Calu3 (cell line): ENCODE measurements around the gene SGSM2. TPM values are rescaled to one million over a fixed set of nuclear protein-coding genes. Genes with fewer than 3 reads are reported as not detected.

Experiments
- BruUV-seq: library from RNA; stranded (reverse); fragments of 400-500 nt; replicated peaks from 2 replicates; lab custom pipeline; 2021; lab: Mats Ljungman, UMichigan
- CTCF ChIA-PET: fragments of 300-600 bp; sonication (Branson Sonifier 250); formaldehyde crosslinking; loops from one replicate; lab custom pipeline; 2022; ENCODE audit warnings: antibody characterized with exemption; lab: Charles Lee
- DNase-seq: peaks from one replicate; pipeline ENCODE4 v3.0.0; 2022
- H3K27ac Mint-ChIP-seq: one replicate; pipeline ENCODE4 v1.8.0; 2022; ENCODE audit warnings: mixed read lengths; ENCODE audit not compliant: unreplicated experiment
- H3K27me3 Mint-ChIP-seq: one replicate; pipeline ENCODE4 v1.8.0; 2022; ENCODE audit warnings: mixed read lengths; ENCODE audit not compliant: unreplicated experiment
- H3K36me3 Mint-ChIP-seq: one replicate; pipeline ENCODE4 v1.8.0; 2022; ENCODE audit warnings: mild to moderate bottlenecking, moderate library complexity, mixed read lengths; ENCODE audit not compliant: insufficient read depth, unreplicated experiment
- H3K4me1 Mint-ChIP-seq: one replicate; pipeline ENCODE4 v1.8.0; 2022; ENCODE audit warnings: mild to moderate bottlenecking, low read depth, mixed read lengths; ENCODE audit not compliant: unreplicated experiment
- H3K4me3 Mint-ChIP-seq: one replicate; pipeline ENCODE4 v1.8.0; 2022; ENCODE audit warnings: mild to moderate bottlenecking, low read depth, moderate library complexity, mixed read lengths; ENCODE audit not compliant: unreplicated experiment
- H3K9me3 Mint-ChIP-seq: one replicate; pipeline ENCODE4 v1.8.0; 2022; ENCODE audit warnings: low read depth, mixed read lengths; ENCODE audit not compliant: unreplicated experiment
- CTCF ChIP-seq: fragments of 200-600 bp; IDR thresholded peaks from one replicate; pipeline ENCODE4 v1.8.0; 2022; ENCODE audit warnings: antibody characterized with exemption; ENCODE audit not compliant: unreplicated experiment
- intact Hi-C: fragments of 100-400 bp; cut with micrococcal nuclease; formaldehyde crosslinking; loops from one replicate; pipeline ENCODE4 v1.10.0; 2022; ENCODE audit not compliant: unreplicated experiment
- total RNA-seq: library from RNA; stranded (reverse); gene quantifications from 2 replicates; pipeline ENCODE4 v1.2.3, GENCODE V29; 2022

SGSM2 gene
- total RNA-seq, 1 experiment from 2014 or later: 54.9 TPM

- CTCF ChIA-PET: no interaction called here
- Mint-ChIP-seq H3K9me3 (no peaks in the 10 kb centered on the region), H3K27ac (no peak overlapping the region), H3K4me3 (no peak overlapping the region), H3K4me1 (no peaks in the 10 kb centered on the region), H3K27me3 (no peaks in the 10 kb centered on the region), H3K36me3 (peaks cover 34% of the 10 kb centered on the region)
- intact Hi-C loops: no loop called here
- TF ChIP-seq CTCF: no peak
- DNase-seq: no peak
- no TSS peak for BruUV-seq
Observed at GRCh38 chr17:2372681-2373080, 35.4 kb downstream of the SGSM2 start.

GRCh38 chr17:2373179-2373578 is 35.9 kb downstream of the SGSM2 start:
- H3K36me3 Mint-ChIP-seq: peaks cover 37% of the 10 kb centered on the region
- no peak for DNase-seq
- H3K27me3 Mint-ChIP-seq: no peaks in the 10 kb centered on the region
- CTCF ChIA-PET: no interaction called here
- no TSS peak for BruUV-seq
- no peak overlapping the region for H3K4me3 Mint-ChIP-seq
- intact Hi-C loops: no loop called here
- TF ChIP-seq CTCF: no peak
- no peak overlapping the region for H3K27ac Mint-ChIP-seq
- H3K4me1 Mint-ChIP-seq: no peaks in the 10 kb centered on the region
- H3K9me3 Mint-ChIP-seq: no peaks in the 10 kb centered on the region

GRCh38 chr17:2374549-2375285 is 37.4 kb downstream of the SGSM2 start:
- Mint-ChIP-seq H3K27ac (no peak overlapping the region), H3K9me3 (no peaks in the 10 kb centered on the region), H3K27me3 (no peaks in the 10 kb centered on the region), H3K4me1 (no peaks in the 10 kb centered on the region), H3K36me3 (peaks cover 44% of the 10 kb centered on the region), H3K4me3 (no peak overlapping the region)
- DNase-seq: no peak
- CTCF ChIA-PET: no interaction called here
- BruUV-seq: no TSS peak
- intact Hi-C loops: no loop called here
- no peak for TF ChIP-seq CTCF

GRCh38 chr17:2375406-2375805 is 38.1 kb downstream of the SGSM2 start:
- no TSS peak for BruUV-seq
- Mint-ChIP-seq H3K27ac (no peak overlapping the region), H3K4me3 (no peak overlapping the region), H3K4me1 (no peaks in the 10 kb centered on the region), H3K9me3 (no peaks in the 10 kb centered on the region), H3K36me3 (peaks cover 41% of the 10 kb centered on the region), H3K27me3 (no peaks in the 10 kb centered on the region)
- intact Hi-C loops: no loop called here
- CTCF ChIA-PET: no interaction called here
- no peak for TF ChIP-seq CTCF
- DNase-seq: no peak
